Measurements from ENCODE around the gene SELENOP.

SELENOP gene

GRCh38 chr5:42751044-42751443, 60.6 kb downstream of the SELENOP start:
- H3K27ac ChIP-seq = no peak overlapping the region
- TF ChIP-seq CTCF (conservative IDR thresholded peaks at IDR 0.05) (no peak), ZFX (IDR thresholded peaks at IDR 0.05) (no peak)

- H3K27ac ChIP-seq = peak overlapping the region; percentile 28; the same call in 1 of the 2 replicates
- TF ChIP-seq ZFX (IDR thresholded peaks at IDR 0.05) = no peak
- TF ChIP-seq CTCF (conservative IDR thresholded peaks at IDR 0.05) = no peak
Observed at GRCh38 chr5:42750507-42750906, 61.2 kb downstream of the SELENOP start.
